ENCODE results near the gene TEX19.
"Not testable (repeated sequence)": the region's sequence is repeated elsewhere in the genome, so short reads cannot be mapped to it uniquely, and the experiment has no call there.

Gene TEX19

GRCh38 chr17:82392941-82393340 lies 33.9 kb downstream of the TEX19 start:
- no peak for DNase-seq

GRCh38 chr17:82394278-82394677 lies 35.2 kb downstream of the TEX19 start:
- DNase-seq = no peak

- DNase-seq = no peak
Observed at GRCh38 chr17:82396601-82397435, 37.8 kb downstream of the TEX19 start.

- DNase-seq = no peak
Observed at GRCh38 chr17:82397449-82398335, 38.6 kb downstream of the TEX19 start.

- no peak for DNase-seq
Observed at GRCh38 chr17:82399041-82399441, 40.0 kb downstream of the TEX19 start.

DNA sequence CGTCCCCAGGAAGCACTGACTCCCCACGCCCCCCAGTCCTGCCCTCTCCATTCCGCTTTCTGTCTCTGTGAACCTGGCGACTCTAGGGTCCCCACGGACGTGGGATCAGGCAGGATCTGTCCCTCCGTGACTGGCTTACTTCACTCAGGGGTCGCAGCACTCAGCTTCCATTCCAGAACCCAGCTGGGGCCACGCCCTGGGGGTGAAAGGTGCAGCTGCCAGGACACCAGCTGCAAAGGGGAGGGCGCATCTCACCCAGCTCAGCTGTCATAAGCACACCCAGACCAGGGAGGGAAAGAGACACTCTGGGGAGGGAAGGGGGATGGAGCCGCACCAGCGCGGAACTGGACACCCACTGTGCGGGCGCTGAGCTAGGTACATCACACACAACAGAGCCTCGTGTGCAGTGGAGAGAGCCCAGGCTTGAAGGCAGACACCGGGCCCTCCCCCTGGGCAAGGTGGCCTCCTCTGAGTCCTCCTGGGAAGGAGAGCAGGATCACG lies 40.6 kb downstream of the TEX19 start:
- no peak for DNase-seq

DNA sequence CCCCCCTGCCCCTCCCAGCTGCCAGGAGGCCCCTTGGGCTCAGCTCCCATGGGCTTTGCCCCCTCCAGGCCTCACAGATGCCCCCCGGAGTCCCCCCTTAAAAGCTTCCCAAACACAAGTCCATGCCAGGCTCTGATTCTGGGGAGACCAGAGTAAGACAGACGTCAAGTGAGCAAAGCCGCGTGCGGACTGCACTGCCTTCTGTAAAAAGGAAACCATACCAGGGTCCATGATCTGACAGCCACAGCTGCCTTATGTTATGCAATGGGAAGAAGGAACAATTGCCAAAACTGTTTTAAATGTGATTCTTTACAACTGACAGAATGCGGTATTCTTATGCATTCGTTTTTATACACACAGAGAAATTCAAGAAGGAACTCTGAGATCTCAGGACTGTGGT lies 41.2 kb downstream of the TEX19 start:
- DNase-seq = no peak

GRCh38 chr17:82400830-82401229 lies 41.8 kb downstream of the TEX19 start:
- no peak for DNase-seq

- no peak for DNase-seq
Observed at GRCh38 chr17:82402865-82403264, 43.8 kb downstream of the TEX19 start.

GRCh38 chr17:82403662-82404660 lies 44.9 kb downstream of the TEX19 start:
- DNase-seq = no peak

- DNase-seq = no peak
Observed at GRCh38 chr17:82405051-82405450, 46.0 kb downstream of the TEX19 start.

DNA sequence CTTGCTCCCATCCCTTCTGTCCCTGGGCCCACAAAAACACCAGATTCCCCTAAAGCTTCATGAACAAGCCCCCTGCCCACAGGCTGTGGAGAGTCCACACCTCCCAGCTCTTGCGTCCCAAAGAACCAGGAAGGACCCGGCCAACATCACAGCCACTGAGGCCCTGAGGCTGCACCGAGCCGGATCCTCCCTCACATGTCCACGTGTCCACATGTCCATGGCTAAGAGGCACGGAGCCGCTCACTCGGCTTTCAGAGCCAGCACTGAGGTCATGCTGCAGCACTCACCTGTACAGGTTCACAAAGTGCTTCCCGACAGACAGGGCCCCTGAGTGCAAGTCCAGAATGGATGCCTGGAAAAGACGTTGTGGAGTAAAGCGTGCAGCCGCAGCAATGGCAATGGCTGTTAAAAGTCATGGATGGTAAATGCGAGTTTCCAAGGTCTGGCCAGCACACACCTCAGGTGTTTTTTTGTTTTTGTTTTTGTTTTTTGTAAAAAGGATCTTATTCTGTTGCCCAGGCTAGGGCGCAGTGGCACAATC lies 47.2 kb downstream of the TEX19 start:
- no peak for DNase-seq

- no peak for DNase-seq
Observed at GRCh38 chr17:82407255-82407654, 48.2 kb downstream of the TEX19 start.

DNA sequence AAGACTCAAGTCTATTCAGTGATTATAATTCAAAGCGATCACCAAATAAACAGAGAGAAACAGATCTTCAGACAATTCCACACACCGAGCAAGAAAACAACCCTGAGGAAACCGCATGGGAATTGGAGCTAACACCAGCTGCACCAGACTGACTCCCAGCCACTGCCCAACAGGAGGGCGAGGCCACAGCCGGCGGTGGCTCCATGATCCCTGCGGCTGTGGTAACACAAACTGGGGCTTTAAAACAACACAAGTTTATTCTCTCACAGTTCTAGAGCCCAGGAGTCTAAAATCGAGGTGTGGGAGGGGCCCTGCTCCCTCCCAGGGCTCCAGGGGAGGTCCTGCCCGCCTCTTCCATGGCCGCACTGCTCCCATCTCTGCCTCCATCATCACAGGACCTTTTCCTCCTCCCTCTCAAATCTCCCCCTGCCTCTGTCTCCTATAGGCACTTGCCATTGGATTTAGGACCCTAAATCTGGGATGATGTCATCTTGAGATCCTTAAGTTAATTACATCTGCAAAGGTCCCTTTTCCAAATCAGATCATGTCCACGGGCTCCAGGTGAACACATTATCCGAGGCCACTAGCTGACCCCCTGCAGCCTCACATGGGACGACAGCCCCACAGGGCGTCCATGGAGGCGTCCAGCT lies 49.4 kb downstream of the TEX19 start:
- no peak for DNase-seq

GRCh38 chr17:82408938-82409318 lies 49.9 kb downstream of the TEX19 start:
- no peak for DNase-seq

DNA sequence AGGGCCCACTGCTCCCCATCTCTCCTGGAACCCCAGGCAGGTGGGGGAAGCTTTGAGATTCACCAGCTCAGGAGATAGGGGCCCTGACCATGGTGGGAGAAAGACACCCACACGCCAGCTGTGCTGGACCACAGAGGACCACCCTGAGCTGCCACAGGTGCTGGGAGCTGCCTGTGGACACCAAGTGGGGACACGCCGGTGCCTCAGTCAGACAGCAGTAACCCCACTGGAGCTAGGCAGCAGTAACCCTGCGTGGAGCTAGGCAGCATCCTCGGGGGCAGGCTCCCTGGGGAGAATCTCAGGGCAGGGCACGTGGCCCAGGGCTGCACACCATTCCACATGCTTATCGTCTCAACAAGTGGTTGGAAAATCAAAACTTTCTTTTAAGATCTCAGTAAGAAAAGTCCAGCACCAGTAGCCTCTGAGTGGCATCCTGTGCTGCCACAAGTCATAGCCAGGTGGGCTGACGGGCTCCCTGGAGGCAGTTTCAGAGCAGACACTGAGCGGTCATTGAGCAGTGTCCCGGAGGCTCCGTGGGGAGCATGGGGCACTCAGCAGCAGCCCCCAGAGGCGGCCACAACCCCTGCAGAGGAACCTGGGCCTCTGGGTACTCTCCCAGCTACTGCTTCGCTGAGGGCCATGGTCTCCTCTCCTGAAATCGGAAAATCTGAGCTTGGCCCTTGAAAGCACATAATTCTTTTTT lies 51.1 kb downstream of the TEX19 start:
- no peak for DNase-seq

- no peak for DNase-seq
Observed at GRCh38 chr17:82411396-82412053, 52.5 kb downstream of the TEX19 start.

GRCh38 chr17:82412081-82412480 lies 53.0 kb downstream of the TEX19 start:
- not testable (repeated sequence) for DNase-seq

DNA sequence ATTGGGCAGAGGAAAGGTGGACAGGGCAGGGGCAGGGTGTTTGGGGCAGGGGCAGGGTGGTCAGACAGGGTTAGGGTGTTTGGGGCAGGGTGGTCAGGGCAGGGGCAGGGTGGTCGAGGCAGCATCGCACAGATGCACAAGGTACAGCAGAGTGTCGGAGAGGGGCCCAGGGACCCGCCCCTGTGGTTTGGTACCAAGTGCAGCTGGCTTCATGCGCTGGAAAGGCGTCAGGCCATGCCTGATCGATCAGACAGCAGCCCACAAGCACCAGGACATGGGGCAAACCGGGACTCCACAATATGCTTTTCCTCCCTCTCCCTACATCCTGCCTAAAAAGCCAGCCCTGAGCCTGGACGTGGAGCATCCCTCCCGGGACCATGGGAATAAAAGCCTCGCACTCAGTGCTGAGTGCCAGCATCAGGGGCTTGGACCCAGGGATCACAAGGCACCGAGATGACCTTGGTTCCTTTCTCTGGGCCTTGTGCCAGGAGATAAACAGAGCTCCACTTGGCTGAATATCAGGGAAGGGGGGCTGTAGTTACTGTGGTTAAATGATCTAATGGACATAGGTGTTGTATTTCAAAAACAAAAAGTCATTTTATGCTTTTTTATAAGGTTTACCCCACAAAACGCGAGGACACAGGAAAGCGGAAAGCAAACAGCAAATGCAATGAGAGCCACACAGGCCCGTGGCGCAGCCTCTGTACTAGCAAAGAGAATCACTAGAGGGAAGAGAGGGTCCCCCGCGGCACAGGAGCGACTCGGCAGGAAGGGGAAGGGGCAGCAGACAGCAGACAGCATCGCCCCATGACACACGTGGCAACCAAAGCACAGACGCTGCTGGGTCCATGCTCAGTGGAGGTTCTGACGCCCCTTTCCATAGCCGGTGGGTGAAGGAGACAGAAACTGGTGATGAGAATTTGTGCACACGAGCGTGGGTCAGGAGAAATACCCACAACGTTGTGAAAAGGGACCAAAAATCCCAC lies 53.8 kb downstream of the TEX19 start:
- DNase-seq = no peak

Measured in NCI-H1436 treated with DMSO at 0.1 percent for 48 hours (cell line).